Upper lobe of left lung (tissue), 4 donors: ENCODE data around the gene ITPR1.

Experiments
- EP300 ChIP-seq, 4 donors: sonication (generic); formaldehyde crosslinking; IDR thresholded peaks; one replicate each; pipeline ENCODE4 v1.5.1; 2017; ENCODE audit warnings: antibody characterized with exemption in 4 of 4, control low read depth in 2 of 4
- POLR2A ChIP-seq, 4 donors: fragments of 450-650 bp; IDR thresholded peaks; one replicate each; pipeline ENCODE4 v1.5.1; 2016 to 2017; ENCODE audit warnings: antibody characterized with exemption in 4 of 4, mild to moderate bottlenecking in 2 of 4
- POLR2AphosphoS5 ChIP-seq, 2 donors: sonication (generic); formaldehyde crosslinking; IDR thresholded peaks; one replicate each; pipeline ENCODE4 v1.5.1; 2017; ENCODE audit warnings: antibody characterized with exemption in 2 of 2

DNA sequence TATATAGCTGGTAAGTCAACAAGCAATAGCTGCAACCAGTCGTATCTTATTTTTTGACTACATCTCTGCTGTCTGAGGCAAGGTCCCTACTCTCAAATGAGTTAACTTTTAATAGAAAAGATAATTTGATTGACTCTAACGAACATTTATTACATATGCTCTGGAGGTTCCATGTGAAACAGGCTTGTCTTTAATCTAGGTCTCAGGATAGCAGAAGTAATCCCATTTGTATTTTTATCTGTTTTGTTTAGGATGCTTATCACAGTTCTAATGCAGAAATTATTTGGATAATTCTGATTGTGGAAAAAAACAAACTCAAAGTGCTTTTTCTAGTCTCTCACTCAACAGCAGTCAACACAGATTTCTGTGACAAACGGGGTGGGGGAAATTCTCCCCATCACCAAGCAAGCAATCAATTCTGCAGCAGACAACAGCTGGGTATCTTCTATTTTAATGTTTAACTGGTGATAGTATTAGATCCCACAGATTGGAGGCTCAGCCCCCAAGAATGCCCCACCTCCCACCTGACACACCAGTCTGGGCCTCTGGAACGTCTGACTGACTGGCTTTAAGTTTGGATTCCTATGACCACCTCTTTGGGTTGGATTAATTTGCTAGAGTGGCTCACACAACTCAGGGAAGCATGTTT lies 58.8 kb downstream of the ITPR1 start:
- no peak for TF ChIP-seq POLR2A (IDR thresholded peaks at IDR 0.05)
- TF ChIP-seq EP300 (IDR thresholded peaks at IDR 0.05) = no peak
- no peak for TF ChIP-seq POLR2AphosphoS5 (IDR thresholded peaks at IDR 0.05)
